HepG2 (cell line): ENCODE data around the gene CTDNEP1. TPM values are rescaled to one million over a fixed set of nuclear protein-coding genes. Genes with fewer than 3 reads are reported as not detected.

Source experiments
- AKAP8 ChIP-seq: sonication (generic); formaldehyde crosslinking; IDR thresholded peaks from 2 replicates; pipeline ENCODE4 v1.5.1; 2020; ENCODE audit warnings: mild to moderate bottlenecking, missing genetic modification reagents
- ATAD3A ChIP-seq: sonication (generic); formaldehyde crosslinking; IDR thresholded peaks from 2 replicates; pipeline ENCODE4 v1.4.0; 2020; ENCODE audit warnings: missing genetic modification reagents
- BRD4 ChIP-seq: sonication (generic); formaldehyde crosslinking; IDR thresholded peaks from 2 replicates; pipeline ENCODE4 v1.4.0; 2020; ENCODE audit warnings: missing genetic modification reagents
- CEBPB ChIP-seq: IDR thresholded peaks from 2 replicates; pipeline ENCODE4 v1.6.1; 2011; ENCODE audit warnings: low read depth, low read length, improper control_type of control experiment, borderline replicate concordance
- CHCHD3 ChIP-seq: sonication (generic); formaldehyde crosslinking; IDR thresholded peaks from 2 replicates; pipeline ENCODE4 v1.8.0; 2022; ENCODE audit warnings: mild to moderate bottlenecking, missing genetic modification reagents, moderate library complexity
- E2F1 ChIP-seq: sonication (generic); formaldehyde crosslinking; IDR thresholded peaks from 2 replicates; pipeline ENCODE4 v1.5.0; 2020; ENCODE audit warnings: missing genetic modification reagents
- ELF3 ChIP-seq: IDR thresholded peaks from 2 replicates; pipeline ENCODE4 v1.6.1; 2016; ENCODE audit warnings: missing genetic modification reagents, missing compliant biosample characterization
- HOXA3 ChIP-seq: sonication (generic); formaldehyde crosslinking; IDR thresholded peaks from 2 replicates; pipeline ENCODE4 v1.5.0; 2020; ENCODE audit warnings: missing genetic modification reagents
- KDM6A ChIP-seq: IDR thresholded peaks from 2 replicates; pipeline ENCODE4 v1.6.1; 2016; ENCODE audit warnings: low read depth
- PHF20 ChIP-seq: sonication (generic); formaldehyde crosslinking; IDR thresholded peaks from 2 replicates; pipeline ENCODE4 v1.5.0; 2020; ENCODE audit warnings: mild to moderate bottlenecking, missing genetic modification reagents
- PHF5A ChIP-seq: IDR thresholded peaks from one replicate; pipeline ENCODE4 v1.6.1; 2018; ENCODE audit warnings: low read depth, missing genetic modification reagents; ENCODE audit not compliant: unreplicated experiment
- SOX5 ChIP-seq: IDR thresholded peaks from 2 replicates; pipeline ENCODE4 v1.6.1; 2016; ENCODE audit warnings: borderline replicate concordance
- SSRP1 ChIP-seq: IDR thresholded peaks from 2 replicates; pipeline ENCODE4 v1.6.1; 2016; ENCODE audit warnings: control low read depth
- TEAD3 ChIP-seq: optimal IDR thresholded peaks from 2 replicates; pipeline ENCODE3; 2016; ENCODE audit warnings: borderline replicate concordance
- TSC22D2 ChIP-seq: sonication (generic); formaldehyde crosslinking; IDR thresholded peaks from 2 replicates; pipeline ENCODE4 v1.5.1; 2020; ENCODE audit warnings: missing genetic modification reagents, mild to moderate bottlenecking, borderline replicate concordance
- ZFP36 ChIP-seq: fragments of 150-350 bp; IDR thresholded peaks from 2 replicates; pipeline ENCODE4 v1.6.1; 2018; ENCODE audit warnings: borderline replicate concordance, low read length, low read depth; ENCODE audit not compliant: partially characterized antibody
- ZFP36L2 ChIP-seq: sonication (generic); formaldehyde crosslinking; IDR thresholded peaks from 2 replicates; pipeline ENCODE4 v1.4.0; 2020; ENCODE audit warnings: missing genetic modification reagents
- ZNF543 ChIP-seq: sonication (generic); formaldehyde crosslinking; IDR thresholded peaks from 2 replicates; pipeline ENCODE4 v1.4.0; 2020; ENCODE audit warnings: mild to moderate bottlenecking, missing genetic modification reagents
- ZNF746 ChIP-seq: sonication (generic); formaldehyde crosslinking; IDR thresholded peaks from 2 replicates; pipeline ENCODE4 v1.8.0; 2022; ENCODE audit warnings: mild to moderate bottlenecking, missing genetic modification reagents
- ZNF839 ChIP-seq: sonication (generic); formaldehyde crosslinking; IDR thresholded peaks from 2 replicates; pipeline ENCODE4 v1.4.0; 2020; ENCODE audit warnings: missing genetic modification reagents, mild to moderate bottlenecking, borderline replicate concordance
- polyA plus RNA-seq, 8 experiments: library from polyadenylated mRNA; depleted of rRNA in 3 of 8; stranded (reverse) in 7 of 8; unstranded in 1 of 8; fragments of >200 nt; fragmentation: Illumina TruSeq in 4 of 8; extraction: Trizol in 4 of 8; gene quantifications; 2 replicates each; pipeline versions ENCODE4 v1.2.1 to v1.2.3, GENCODE V29; 2011 to 2016; ENCODE audit warnings: low read depth in 4 of 8, missing spikeins in 1 of 8, mixed read lengths in 1 of 8; ENCODE audit not compliant: insufficient read depth in 1 of 8
- total RNA-seq, 5 experiments: library from RNA; depleted of rRNA; stranded (reverse); fragments of >200 nt; fragmentation: Illumina TruSeq; extraction: Trizol; gene quantifications; 2 replicates each; pipeline ENCODE4 v1.2.3, GENCODE V29; 2016; ENCODE audit warnings: low read depth in 1 of 5
- TF ChIP-seq, protein P1 (sequence below): sonication (generic); formaldehyde crosslinking; IDR thresholded peaks from 2 replicates; pipeline ENCODE4 v1.8.0; 2023; ENCODE audit warnings: mild to moderate bottlenecking, missing genetic modification reagents
- TF ChIP-seq, protein P2 (sequence below): IDR thresholded peaks from 2 replicates; pipeline ENCODE4 v1.6.1; 2016; ENCODE audit warnings: low read depth, missing genetic modification reagents, missing compliant biosample characterization
- TF ChIP-seq, protein P3 (sequence below): sonication (generic); formaldehyde crosslinking; IDR thresholded peaks from 2 replicates; pipeline ENCODE4 v1.8.0; 2022; ENCODE audit warnings: mild to moderate bottlenecking, missing genetic modification reagents, moderate library complexity

The CTDNEP1 gene
- total and polyA plus RNA-seq, 2 of the 13 experiments (the other 11 are each of a cell fraction or from before 2014, with no cell fraction given), result 19.8 to 118 TPM

GRCh38 chr17:7239091-7240027 is 12.2 kb downstream of the CTDNEP1 start, which contains the start of gene PHF23 (continued):
- peak; percentile 88 for TF ChIP-seq ELF3 (CRISPR knock-in tag)
- no peak for TF ChIP-seq ZFP36
- TF ChIP-seq, protein P1, sequence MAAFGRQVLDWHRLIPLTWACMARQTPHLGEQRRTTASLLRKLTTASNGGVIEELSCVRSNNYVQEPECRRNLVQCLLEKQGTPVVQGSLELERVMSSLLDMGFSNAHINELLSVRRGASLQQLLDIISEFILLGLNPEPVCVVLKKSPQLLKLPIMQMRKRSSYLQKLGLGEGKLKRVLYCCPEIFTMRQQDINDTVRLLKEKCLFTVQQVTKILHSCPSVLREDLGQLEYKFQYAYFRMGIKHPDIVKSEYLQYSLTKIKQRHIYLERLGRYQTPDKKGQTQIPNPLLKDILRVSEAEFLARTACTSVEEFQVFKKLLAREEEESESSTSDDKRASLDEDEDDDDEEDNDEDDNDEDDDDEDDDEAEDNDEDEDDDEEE (CRISPR knock-in tag), result no peak
- 0 out of 2 replicates have a peak, but pooled peaks have one; percentile 22 for TF ChIP-seq PHF20 (CRISPR knock-in tag)
- TF ChIP-seq ZNF543 (CRISPR knock-in tag), result no peak
- no peak for TF ChIP-seq CHCHD3
- no peak for TF ChIP-seq ZNF839 (CRISPR knock-in tag)
- TF ChIP-seq E2F1, result peak; percentile 75; the same call in 1 of the 2 replicates
- TF ChIP-seq PHF5A, result peak; percentile 77
- TF ChIP-seq, protein P2, sequence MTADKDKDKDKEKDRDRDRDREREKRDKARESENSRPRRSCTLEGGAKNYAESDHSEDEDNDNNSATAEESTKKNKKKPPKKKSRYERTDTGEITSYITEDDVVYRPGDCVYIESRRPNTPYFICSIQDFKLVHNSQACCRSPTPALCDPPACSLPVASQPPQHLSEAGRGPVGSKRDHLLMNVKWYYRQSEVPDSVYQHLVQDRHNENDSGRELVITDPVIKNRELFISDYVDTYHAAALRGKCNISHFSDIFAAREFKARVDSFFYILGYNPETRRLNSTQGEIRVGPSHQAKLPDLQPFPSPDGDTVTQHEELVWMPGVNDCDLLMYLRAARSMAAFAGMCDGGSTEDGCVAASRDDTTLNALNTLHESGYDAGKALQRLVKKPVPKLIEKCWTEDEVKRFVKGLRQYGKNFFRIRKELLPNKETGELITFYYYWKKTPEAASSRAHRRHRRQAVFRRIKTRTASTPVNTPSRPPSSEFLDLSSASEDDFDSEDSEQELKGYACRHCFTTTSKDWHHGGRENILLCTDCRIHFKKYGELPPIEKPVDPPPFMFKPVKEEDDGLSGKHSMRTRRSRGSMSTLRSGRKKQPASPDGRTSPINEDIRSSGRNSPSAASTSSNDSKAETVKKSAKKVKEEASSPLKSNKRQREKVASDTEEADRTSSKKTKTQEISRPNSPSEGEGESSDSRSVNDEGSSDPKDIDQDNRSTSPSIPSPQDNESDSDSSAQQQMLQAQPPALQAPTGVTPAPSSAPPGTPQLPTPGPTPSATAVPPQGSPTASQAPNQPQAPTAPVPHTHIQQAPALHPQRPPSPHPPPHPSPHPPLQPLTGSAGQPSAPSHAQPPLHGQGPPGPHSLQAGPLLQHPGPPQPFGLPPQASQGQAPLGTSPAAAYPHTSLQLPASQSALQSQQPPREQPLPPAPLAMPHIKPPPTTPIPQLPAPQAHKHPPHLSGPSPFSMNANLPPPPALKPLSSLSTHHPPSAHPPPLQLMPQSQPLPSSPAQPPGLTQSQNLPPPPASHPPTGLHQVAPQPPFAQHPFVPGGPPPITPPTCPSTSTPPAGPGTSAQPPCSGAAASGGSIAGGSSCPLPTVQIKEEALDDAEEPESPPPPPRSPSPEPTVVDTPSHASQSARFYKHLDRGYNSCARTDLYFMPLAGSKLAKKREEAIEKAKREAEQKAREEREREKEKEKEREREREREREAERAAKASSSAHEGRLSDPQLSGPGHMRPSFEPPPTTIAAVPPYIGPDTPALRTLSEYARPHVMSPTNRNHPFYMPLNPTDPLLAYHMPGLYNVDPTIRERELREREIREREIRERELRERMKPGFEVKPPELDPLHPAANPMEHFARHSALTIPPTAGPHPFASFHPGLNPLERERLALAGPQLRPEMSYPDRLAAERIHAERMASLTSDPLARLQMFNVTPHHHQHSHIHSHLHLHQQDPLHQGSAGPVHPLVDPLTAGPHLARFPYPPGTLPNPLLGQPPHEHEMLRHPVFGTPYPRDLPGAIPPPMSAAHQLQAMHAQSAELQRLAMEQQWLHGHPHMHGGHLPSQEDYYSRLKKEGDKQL (CRISPR knock-in tag), result no peak
- no peak for TF ChIP-seq SOX5 (CRISPR knock-in tag)
- 0 out of 2 replicates have a peak, but pooled peaks have one; percentile 44 for TF ChIP-seq SSRP1 (CRISPR knock-in tag)
- TF ChIP-seq HOXA3, result peak; percentile 85
- peak; percentile 94 for TF ChIP-seq ZNF746 (CRISPR knock-in tag)
- TF ChIP-seq ATAD3A (CRISPR knock-in tag), result no peak
- TF ChIP-seq CEBPB, result no peak
- no peak for TF ChIP-seq TEAD3 (CRISPR knock-in tag)
- no peak for TF ChIP-seq TSC22D2 (CRISPR knock-in tag)
- TF ChIP-seq, protein P3, sequence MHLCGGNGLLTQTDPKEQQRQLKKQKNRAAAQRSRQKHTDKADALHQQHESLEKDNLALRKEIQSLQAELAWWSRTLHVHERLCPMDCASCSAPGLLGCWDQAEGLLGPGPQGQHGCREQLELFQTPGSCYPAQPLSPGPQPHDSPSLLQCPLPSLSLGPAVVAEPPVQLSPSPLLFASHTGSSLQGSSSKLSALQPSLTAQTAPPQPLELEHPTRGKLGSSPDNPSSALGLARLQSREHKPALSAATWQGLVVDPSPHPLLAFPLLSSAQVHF, result no peak
- TF ChIP-seq AKAP8 (CRISPR knock-in tag), result peak; percentile 69; the same call in 1 of the 2 replicates
- no peak for TF ChIP-seq BRD4 (CRISPR knock-in tag)
- TF ChIP-seq ZFP36L2 (CRISPR knock-in tag), result no peak
- TF ChIP-seq KDM6A (CRISPR knock-in tag), result no peak
